HEK293 (cell line): ENCODE results near the gene KMO.

Experiments
- CTCF ChIA-PET: fragments of 350-600 bp; formaldehyde crosslinking; extraction: SDS; loops from one replicate; lab custom pipeline; 2021; ENCODE audit warnings: antibody characterized with exemption; lab: Yijun Ruan, JAX
- POLR2A ChIA-PET: fragments of 300-600 bp; formaldehyde crosslinking; extraction: SDS; loops from one replicate; lab custom pipeline; 2020; ENCODE audit warnings: antibody characterized with exemption, inconsistent platforms; lab: Yijun Ruan, JAX
- H3K27ac ChIP-seq: fragments of 200-500 bp; sonication (Bioruptor generic); 2 replicates; pipeline ENCODE4 v1.5.1; 2014; ENCODE audit warnings: low read depth, low read length, control low read depth, inconsistent platforms; ENCODE audit errors: extremely low read depth
- H3K36me3 ChIP-seq, 2 experiments: fragments of 200-500 bp in 1 of 2; sonication (Bioruptor generic) in 1 of 2; 1 replicate in 1 of 2; 2 replicates in 1 of 2; pipeline ENCODE4 v1.5.1; 2014 to 2017; ENCODE audit warnings: inconsistent platforms in 2 of 2, low read length in 2 of 2; ENCODE audit not compliant: control insufficient read depth in 2 of 2, insufficient read depth in 1 of 2
- H3K4me1 ChIP-seq: fragments of 200-500 bp; sonication (Bioruptor generic); 2 replicates; pipeline ENCODE4 v1.5.1; 2014; ENCODE audit warnings: mild to moderate bottlenecking, low read length, inconsistent platforms; ENCODE audit not compliant: control insufficient read depth, insufficient read depth
- H3K4me3 ChIP-seq: 2 replicates; pipeline ENCODE4 v1.5.1; 2011; ENCODE audit warnings: low read depth, mild to moderate bottlenecking, control low read depth, low read length, moderate library complexity
- H3K9me3 ChIP-seq: fragments of 200-500 bp; sonication (Bioruptor generic); 2 replicates; pipeline ENCODE4 v1.5.1; 2014; ENCODE audit warnings: low read depth, low read length, inconsistent platforms; ENCODE audit not compliant: control insufficient read depth, insufficient read depth
- GLI2 ChIP-seq: fragments of 450-650 bp; formaldehyde crosslinking; IDR thresholded peaks from 2 replicates; pipeline ENCODE4; 2017; ENCODE audit warnings: missing biosample characterization, missing genetic modification characterization, low read depth, borderline replicate concordance
- GLIS2 ChIP-seq: fragments of 450-650 bp; formaldehyde crosslinking; IDR thresholded peaks from 2 replicates; pipeline ENCODE4 v1.5.1; 2016; ENCODE audit warnings: missing biosample characterization, missing genetic modification characterization
- KLF7 ChIP-seq: fragments of 450-650 bp; formaldehyde crosslinking; IDR thresholded peaks from 2 replicates; pipeline ENCODE4 v1.5.1; 2016; ENCODE audit warnings: missing biosample characterization, missing genetic modification characterization, borderline replicate concordance
- MYNN ChIP-seq: fragments of 450-650 bp; formaldehyde crosslinking; IDR thresholded peaks from 2 replicates; pipeline ENCODE4 v1.5.1; 2016; ENCODE audit warnings: missing biosample characterization, missing genetic modification characterization, borderline replicate concordance
- TRIM28 ChIP-seq: IDR thresholded peaks from 2 replicates; pipeline ENCODE4 v1.6.1; 2011; ENCODE audit warnings: low read length, control low read depth, borderline replicate concordance
- YY2 ChIP-seq: fragments of 450-650 bp; formaldehyde crosslinking; IDR thresholded peaks from 2 replicates; pipeline ENCODE4 v1.5.1; 2016; ENCODE audit warnings: missing biosample characterization, missing genetic modification characterization
- ZBTB21 ChIP-seq: fragments of 450-650 bp; formaldehyde crosslinking; IDR thresholded peaks from 2 replicates; pipeline ENCODE4 v1.5.1; 2017; ENCODE audit warnings: missing biosample characterization, missing genetic modification characterization
- ZBTB48 ChIP-seq: fragments of 450-650 bp; formaldehyde crosslinking; IDR thresholded peaks from 2 replicates; pipeline ENCODE4 v1.5.1; 2016; ENCODE audit warnings: missing biosample characterization, missing genetic modification characterization
- ZBTB8A ChIP-seq: fragments of 450-650 bp; formaldehyde crosslinking; IDR thresholded peaks from 2 replicates; pipeline ENCODE4 v1.5.1; 2016; ENCODE audit warnings: missing biosample characterization, missing genetic modification characterization
- ZNF169 ChIP-seq: fragments of 450-650 bp; formaldehyde crosslinking; IDR thresholded peaks from 2 replicates; pipeline ENCODE4 v1.5.1; 2016; ENCODE audit warnings: missing biosample characterization, missing genetic modification characterization
- ZNF19 ChIP-seq: fragments of 450-650 bp; formaldehyde crosslinking; IDR thresholded peaks from 2 replicates; pipeline ENCODE4; 2016; ENCODE audit warnings: missing biosample characterization, missing genetic modification characterization, low read depth
- ZNF202 ChIP-seq: fragments of 450-650 bp; formaldehyde crosslinking; IDR thresholded peaks from 2 replicates; pipeline ENCODE4 v1.5.1; 2016; ENCODE audit warnings: missing biosample characterization, missing genetic modification characterization, borderline replicate concordance
- ZNF274 ChIP-seq, 2 experiments: fragments of 200-500 bp in 1 of 2; fragments of 450-650 bp in 1 of 2; sonication (Bioruptor generic) in 1 of 2; formaldehyde crosslinking in 1 of 2; IDR thresholded peaks; 2 replicates each; pipeline versions ENCODE4 v1.5.1 to v1.6.1; 2014 to 2016; ENCODE audit warnings: borderline replicate concordance in 1 of 2, inconsistent platforms in 1 of 2, low read length in 1 of 2, missing biosample characterization in 1 of 2, missing genetic modification characterization in 1 of 2
- ZNF292 ChIP-seq: fragments of 450-650 bp; formaldehyde crosslinking; IDR thresholded peaks from 2 replicates; pipeline ENCODE4 v1.5.1; 2016; ENCODE audit warnings: low read depth, missing biosample characterization, missing genetic modification characterization, borderline replicate concordance
- ZNF302 ChIP-seq: fragments of 450-650 bp; formaldehyde crosslinking; IDR thresholded peaks from 2 replicates; pipeline ENCODE4 v1.5.1; 2016; ENCODE audit warnings: missing biosample characterization, missing genetic modification characterization, low read depth
- ZNF48 ChIP-seq: fragments of 450-650 bp; formaldehyde crosslinking; IDR thresholded peaks from 2 replicates; pipeline ENCODE4 v1.5.1; 2016; ENCODE audit warnings: missing biosample characterization, missing genetic modification characterization
- ZNF529 ChIP-seq: fragments of 450-650 bp; formaldehyde crosslinking; IDR thresholded peaks from 2 replicates; pipeline ENCODE4 v1.5.1; 2017; ENCODE audit warnings: missing genetic modification characterization, missing biosample characterization; ENCODE audit not compliant: insufficient replicate concordance
- ZNF571 ChIP-seq: fragments of 450-650 bp; formaldehyde crosslinking; IDR thresholded peaks from 2 replicates; pipeline ENCODE4 v1.5.0; 2017; ENCODE audit warnings: missing biosample characterization, missing genetic modification characterization
- ZNF585B ChIP-seq: fragments of 450-650 bp; formaldehyde crosslinking; IDR thresholded peaks from 2 replicates; pipeline ENCODE4 v1.5.1; 2016; ENCODE audit warnings: missing biosample characterization, missing genetic modification characterization
- ZNF621 ChIP-seq: fragments of 450-650 bp; formaldehyde crosslinking; IDR thresholded peaks from 2 replicates; pipeline ENCODE4 v1.5.1; 2017; ENCODE audit warnings: missing biosample characterization, missing genetic modification characterization
- ZNF623 ChIP-seq: fragments of 450-650 bp; formaldehyde crosslinking; IDR thresholded peaks from 2 replicates; pipeline ENCODE4 v1.5.1; 2016; ENCODE audit warnings: missing biosample characterization, missing genetic modification characterization
- ZNF701 ChIP-seq: fragments of 450-650 bp; formaldehyde crosslinking; IDR thresholded peaks from 2 replicates; pipeline ENCODE4 v1.5.1; 2016; ENCODE audit warnings: missing biosample characterization, missing genetic modification characterization
- ZNF785 ChIP-seq: fragments of 450-650 bp; formaldehyde crosslinking; IDR thresholded peaks from 2 replicates; pipeline ENCODE4 v1.5.1; 2016; ENCODE audit warnings: missing biosample characterization, missing genetic modification characterization
- ZSCAN30 ChIP-seq: fragments of 450-650 bp; IDR thresholded peaks from 2 replicates; pipeline ENCODE4 v1.5.1; 2018; ENCODE audit warnings: missing biosample characterization, mild to moderate bottlenecking, missing genetic modification characterization, moderate library complexity
- TF ChIP-seq, protein P1 (sequence below): fragments of 450-650 bp; formaldehyde crosslinking; IDR thresholded peaks from 2 replicates; pipeline ENCODE4 v1.5.1; 2016; ENCODE audit warnings: missing biosample characterization, missing genetic modification characterization
- TF ChIP-seq, protein P2 (sequence below): fragments of 450-650 bp; formaldehyde crosslinking; IDR thresholded peaks from 2 replicates; pipeline ENCODE4 v1.5.1; 2016; ENCODE audit warnings: missing biosample characterization, missing genetic modification characterization

Gene KMO

DNA sequence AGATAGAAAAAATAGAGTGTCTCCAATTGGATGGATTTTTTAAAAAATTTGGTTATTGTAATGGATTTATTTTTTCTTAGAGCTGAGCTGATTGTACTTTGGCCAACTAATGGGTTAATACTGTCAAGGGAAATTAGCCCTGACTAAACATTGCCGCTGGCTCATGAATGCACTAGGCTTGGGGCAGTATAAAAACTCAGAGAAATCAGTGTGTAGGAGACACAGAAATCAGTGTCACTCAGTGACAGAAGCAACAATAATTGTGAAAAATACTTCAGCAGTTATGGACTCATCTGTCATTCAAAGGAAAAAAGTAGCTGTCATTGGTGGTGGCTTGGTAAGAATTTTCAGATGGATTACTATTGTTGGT lies at the start of gene KMO:
Gene KMO, plus strand, starts transcription at position 217 of the 370 bp plus-strand sequence. Its CDS starts 67 bp downstream, at position 284.
- H3K4me3 ChIP-seq = no peak within 1 kb of the TSS
- no peak within 1 kb of the TSS for H3K27ac ChIP-seq
- TF ChIP-seq, protein P1, sequence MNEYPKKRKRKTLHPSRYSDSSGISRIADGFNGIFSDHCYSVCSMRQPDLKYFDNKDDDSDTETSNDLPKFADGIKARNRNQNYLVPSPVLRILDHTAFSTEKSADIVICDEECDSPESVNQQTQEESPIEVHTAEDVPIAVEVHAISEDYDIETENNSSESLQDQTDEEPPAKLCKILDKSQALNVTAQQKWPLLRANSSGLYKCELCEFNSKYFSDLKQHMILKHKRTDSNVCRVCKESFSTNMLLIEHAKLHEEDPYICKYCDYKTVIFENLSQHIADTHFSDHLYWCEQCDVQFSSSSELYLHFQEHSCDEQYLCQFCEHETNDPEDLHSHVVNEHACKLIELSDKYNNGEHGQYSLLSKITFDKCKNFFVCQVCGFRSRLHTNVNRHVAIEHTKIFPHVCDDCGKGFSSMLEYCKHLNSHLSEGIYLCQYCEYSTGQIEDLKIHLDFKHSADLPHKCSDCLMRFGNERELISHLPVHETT (tag by site-specific recombination) = no peak
- no peak for TF ChIP-seq ZBTB21 (tag by site-specific recombination)
- TF ChIP-seq ZNF302 = no peak
- TF ChIP-seq ZNF169 (tag by site-specific recombination) = no peak
- TF ChIP-seq, protein P2, sequence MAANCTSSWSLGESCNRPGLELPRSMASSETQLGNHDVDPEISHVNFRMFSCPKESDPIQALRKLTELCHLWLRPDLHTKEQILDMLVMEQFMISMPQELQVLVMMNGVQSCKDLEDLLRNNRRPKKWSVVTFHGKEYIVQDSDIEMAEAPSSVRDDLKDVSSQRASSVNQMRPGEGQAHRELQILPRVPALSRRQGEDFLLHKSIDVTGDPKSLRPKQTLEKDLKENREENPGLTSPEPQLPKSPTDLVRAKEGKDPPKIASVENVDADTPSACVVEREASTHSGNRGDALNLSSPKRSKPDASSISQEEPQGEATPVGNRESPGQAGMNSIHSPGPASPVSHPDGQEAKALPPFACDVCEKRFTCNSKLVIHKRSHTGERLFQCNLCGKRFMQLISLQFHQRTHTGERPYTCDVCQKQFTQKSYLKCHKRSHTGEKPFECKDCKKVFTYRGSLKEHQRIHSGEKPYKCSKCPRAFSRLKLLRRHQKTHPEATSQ (tag by site-specific recombination) = no peak
- TF ChIP-seq ZNF621 (tag by site-specific recombination) = no peak
- no peak for TF ChIP-seq ZNF19
- no peak for TF ChIP-seq ZNF292 (tag by site-specific recombination)
- no peak for TF ChIP-seq ZNF274 (IDR thresholded peaks at IDR 0.05; ENCODE audit: low read length)
- TF ChIP-seq ZNF274 (tag by site-specific recombination; IDR thresholded peaks at IDR 0.05; ENCODE audit: borderline replicate concordance) = no peak
- CTCF ChIA-PET = interaction anchor here (0.7 kb wide), 1 partner anchor 1794 kb away, joined by 4 read pairs; no protein-coding TSS in a partner anchor
- no peaks in the 10 kb centered on the region for H3K36me3 ChIP-seq
- POLR2A ChIA-PET = no interaction called here
- no peaks in the 10 kb centered on the region for H3K4me1 ChIP-seq
- no peaks in the 10 kb centered on the region for H3K9me3 ChIP-seq

DNA sequence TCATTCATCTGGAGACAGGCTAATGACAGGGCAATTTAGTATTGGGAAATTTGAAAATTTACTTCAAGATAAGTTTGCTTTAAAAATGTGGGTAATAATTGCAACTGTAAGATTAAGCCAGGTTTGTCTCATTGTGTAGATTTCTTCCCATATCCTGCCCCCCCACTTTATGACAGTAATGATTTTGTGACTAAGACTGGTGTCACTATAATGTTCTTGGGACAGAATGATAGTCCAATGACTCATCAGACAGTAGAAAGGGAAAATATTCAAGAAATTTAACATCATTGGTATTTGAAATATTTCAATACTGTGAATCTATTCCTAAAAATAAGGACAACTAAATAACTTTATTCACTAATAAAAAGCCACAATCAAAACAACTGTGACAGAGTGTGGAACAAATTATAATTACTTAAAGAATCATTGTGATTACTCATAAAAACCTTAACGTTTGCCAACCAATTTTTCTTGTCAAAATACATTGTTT lies 49.4 kb upstream of the KMO start:
- CTCF ChIA-PET = no interaction called here
- no peak overlapping the region for H3K4me3 ChIP-seq
- TF ChIP-seq YY2 (tag by site-specific recombination) = no peak
- TF ChIP-seq, protein P2 (tag by site-specific recombination) = no peak
- no peak for TF ChIP-seq ZNF48 (tag by site-specific recombination)
- no peak for TF ChIP-seq GLI2
- H3K9me3 ChIP-seq = no peaks in the 10 kb centered on the region
- H3K36me3 ChIP-seq = no peaks in the 10 kb centered on the region
- POLR2A ChIA-PET = interaction anchor here (0.6 kb wide), 1 partner anchor 1437 kb away, joined by 4 read pairs; no protein-coding TSS in a partner anchor
- no peak overlapping the region for H3K27ac ChIP-seq
- no peaks in the 10 kb centered on the region for H3K4me1 ChIP-seq

DNA sequence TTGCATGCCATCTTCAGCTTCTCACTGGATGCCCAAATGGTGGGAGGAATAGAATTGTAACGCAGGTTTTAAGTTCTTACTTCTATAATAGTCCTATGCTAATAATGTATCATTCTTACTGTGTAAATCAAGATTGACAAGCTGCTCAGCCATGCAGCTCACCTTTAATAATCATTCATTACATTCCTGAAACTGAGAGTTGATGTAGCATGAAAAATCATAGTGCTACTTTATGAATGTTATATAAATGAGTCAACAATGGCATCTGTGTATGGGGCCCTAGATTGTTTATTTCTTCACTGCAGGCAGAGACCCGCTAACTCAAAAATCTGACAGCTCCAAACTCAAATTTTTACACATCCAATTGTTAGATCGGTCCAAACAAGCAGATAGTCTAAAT lies 47.0 kb upstream of the KMO start:
- POLR2A ChIA-PET = interaction anchor here (0.5 kb wide), 1 partner anchor 755 kb away, joined by 7 read pairs; no protein-coding TSS in a partner anchor
- no peaks in the 10 kb centered on the region for H3K36me3 ChIP-seq
- no peak overlapping the region for H3K4me3 ChIP-seq
- no peaks in the 10 kb centered on the region for H3K9me3 ChIP-seq
- no peaks in the 10 kb centered on the region for H3K4me1 ChIP-seq
- no peak overlapping the region for H3K27ac ChIP-seq
- no peak for TF ChIP-seq ZNF585B (tag by site-specific recombination)
- no peak for TF ChIP-seq ZNF623 (tag by site-specific recombination)
- no peak for TF ChIP-seq ZBTB8A
- no peak for TF ChIP-seq MYNN
- TF ChIP-seq ZNF701 = no peak
- no peak for TF ChIP-seq GLIS2
- TF ChIP-seq, protein P1 (tag by site-specific recombination) = no peak
- no peak for TF ChIP-seq ZBTB48 (tag by site-specific recombination)
- TF ChIP-seq KLF7 (tag by site-specific recombination) = no peak
- no peak for TF ChIP-seq ZNF785 (tag by site-specific recombination)
- TF ChIP-seq ZSCAN30 (tag by site-specific recombination) = no peak
- no peak for TF ChIP-seq ZNF202
- TF ChIP-seq ZNF529 (tag by site-specific recombination) = no peak
- TF ChIP-seq TRIM28 = no peak
- TF ChIP-seq ZNF571 (tag by site-specific recombination) = no peak
- CTCF ChIA-PET = interaction anchor here (1.2 to 1.3 kb wide), 2 partner anchors 12 to 597 kb away, joined by 3 to 4 read pairs; no protein-coding TSS in a partner anchor
